Measurements from ENCODE around the gene ACSL3. TPM values are rescaled to one million over a fixed set of nuclear protein-coding genes. Genes with fewer than 3 reads are reported as not detected.
A peak's percentile ranks its signal among the peaks of the same experiment; 100 is the strongest.

The ACSL3 gene
- polyA plus RNA-seq, 4 donors = 53.5 to 83.9 (median 73.4) TPM

GRCh38 chr2:222878877-222879603 is 18.2 kb downstream of the ACSL3 start:
- no peak for DNase-seq (ENCODE audit: low read depth in 4 of 4, low spot score in 2 of 4)

GRCh38 chr2:222879604-222879933 is 18.7 kb downstream of the ACSL3 start:
- DNase-seq (ENCODE audit: low read depth in 4 of 4, low spot score in 2 of 4) = no peak

DNA sequence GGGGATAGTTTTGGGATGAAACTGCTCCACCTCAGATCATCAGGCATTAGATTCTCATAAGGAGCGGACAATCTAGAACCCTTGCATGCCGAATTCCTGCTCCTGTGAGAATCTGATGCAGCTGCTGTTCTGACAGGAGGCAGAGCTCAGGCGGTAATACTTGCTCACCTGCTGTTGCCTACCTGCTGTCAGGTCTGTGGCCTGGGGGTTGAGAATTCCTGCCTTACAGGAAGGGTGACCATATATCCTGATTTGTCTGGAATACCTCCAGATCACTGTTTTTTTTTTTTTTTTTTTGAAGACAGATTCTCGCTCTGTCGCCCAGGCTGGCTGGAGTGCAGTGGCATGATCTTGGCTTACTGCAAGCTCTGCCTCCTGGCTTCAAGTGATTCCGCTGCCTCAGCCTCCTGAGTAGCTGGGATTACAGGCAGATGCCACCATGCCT is 21.7 kb downstream of the ACSL3 start:
- DNase-seq (ENCODE audit: low read depth in 4 of 4, low spot score in 2 of 4) = no peak

- no peak for DNase-seq (ENCODE audit: low read depth in 4 of 4, low spot score in 2 of 4)
These were observed 22.6 kb downstream of the ACSL3 start for GRCh38 chr2:222883420-222883819.

DNA sequence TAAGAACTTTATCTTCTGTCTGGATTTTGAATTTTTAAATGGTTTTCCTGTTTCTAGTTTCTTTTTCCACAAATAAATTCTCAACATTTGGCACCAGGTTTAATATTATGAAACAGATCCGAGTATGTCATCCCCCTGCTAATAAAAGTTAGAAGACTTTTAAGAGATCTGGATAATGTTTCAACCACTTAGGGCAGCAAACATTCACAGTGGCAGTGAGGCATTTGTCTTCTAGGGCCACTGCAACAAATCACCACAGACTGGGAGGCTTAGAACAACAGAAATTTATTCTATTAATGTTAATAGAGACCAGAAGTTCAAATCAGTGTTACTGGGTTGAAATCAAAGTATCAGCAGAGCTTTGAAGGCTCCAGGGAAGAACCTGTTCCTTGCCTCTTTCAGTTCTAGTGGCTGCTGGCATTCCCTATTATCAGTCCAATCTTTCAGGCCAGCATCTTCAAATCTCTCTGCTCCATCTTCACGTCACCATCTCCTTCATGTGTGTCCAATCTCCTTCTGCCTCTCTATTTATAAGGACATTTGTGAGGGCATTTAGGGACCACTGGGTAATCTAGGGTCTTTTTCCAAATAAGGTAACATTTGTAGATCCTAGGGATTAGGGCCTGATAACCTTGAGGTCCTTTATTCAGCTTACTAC is 23.4 kb downstream of the ACSL3 start:
- peak in 1 of 4 donors; percentile 26 for DNase-seq (ENCODE audit: low read depth in 4 of 4, low spot score in 2 of 4)

GRCh38 chr2:222884805-222885424 is 24.1 kb downstream of the ACSL3 start:
- DNase-seq (ENCODE audit: low read depth in 4 of 4, low spot score in 2 of 4) = no peak

DNA sequence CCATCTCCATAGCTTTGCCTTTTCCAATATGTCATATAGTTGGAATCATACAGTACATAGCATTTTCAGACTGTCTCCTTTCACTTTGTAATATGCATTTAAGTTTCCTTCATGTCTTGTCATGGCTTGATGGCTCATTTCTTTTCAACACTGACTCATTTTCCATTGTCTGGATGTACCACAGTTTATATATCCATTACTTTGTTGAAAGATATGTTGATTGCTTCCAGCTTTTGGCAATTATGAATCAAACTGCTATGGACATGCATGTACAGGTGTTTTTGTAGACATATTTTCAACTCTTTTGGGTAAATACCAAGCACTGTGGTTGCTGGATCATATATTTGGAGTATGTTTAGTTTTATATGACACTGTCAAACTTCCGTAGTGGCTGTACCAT is 26.3 kb downstream of the ACSL3 start:
- no peak for DNase-seq (ENCODE audit: low read depth in 4 of 4, low spot score in 2 of 4)

DNA sequence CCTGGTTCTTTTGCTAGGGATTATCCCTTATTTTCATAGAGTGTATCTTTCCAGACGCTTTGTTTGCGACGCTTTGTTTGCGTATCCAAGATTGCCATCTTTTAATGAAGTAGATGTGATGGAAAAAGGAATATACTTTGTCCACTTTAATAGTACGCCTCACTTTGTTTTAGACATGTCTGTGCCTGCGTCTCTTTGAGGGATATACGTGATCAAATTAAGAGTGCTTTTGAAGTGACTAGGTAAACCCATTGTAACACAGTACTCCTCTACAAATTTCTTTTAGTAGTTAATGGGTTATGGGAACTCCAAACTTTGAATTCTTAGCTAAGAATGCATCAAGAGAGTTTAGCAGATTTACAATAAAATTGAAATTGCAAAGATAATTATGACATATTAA is 27.9 kb downstream of the ACSL3 start:
- no peak for DNase-seq (ENCODE audit: low read depth in 4 of 4, low spot score in 2 of 4)

GRCh38 chr2:222891890-222892289 is 31.1 kb downstream of the ACSL3 start:
- DNase-seq (ENCODE audit: low read depth in 4 of 4, low spot score in 2 of 4) = no peak

DNA sequence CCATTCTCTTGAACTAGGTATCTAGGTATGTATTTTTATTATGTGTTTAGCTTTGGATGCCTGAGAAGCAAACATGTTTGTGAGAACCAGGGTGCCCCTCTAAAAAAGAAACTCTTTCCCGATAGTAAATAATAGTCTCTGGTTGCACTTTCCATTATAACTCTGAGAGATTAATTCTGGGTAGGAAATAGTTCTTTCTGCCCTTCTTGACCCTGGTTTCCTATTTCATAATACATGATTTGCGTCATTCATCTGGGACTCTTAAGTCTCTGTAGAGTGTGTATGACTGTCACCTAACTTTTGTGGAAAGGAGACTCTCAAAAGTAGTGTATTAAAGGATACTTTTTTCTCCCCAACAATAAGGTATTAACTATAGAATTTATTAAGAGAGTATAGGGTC is 31.5 kb downstream of the ACSL3 start:
- DNase-seq (ENCODE audit: low read depth in 4 of 4, low spot score in 2 of 4) = no peak

- no peak for DNase-seq (ENCODE audit: low read depth in 4 of 4, low spot score in 2 of 4)
These were observed 31.9 kb downstream of the ACSL3 start for GRCh38 chr2:222892761-222893160.

DNA sequence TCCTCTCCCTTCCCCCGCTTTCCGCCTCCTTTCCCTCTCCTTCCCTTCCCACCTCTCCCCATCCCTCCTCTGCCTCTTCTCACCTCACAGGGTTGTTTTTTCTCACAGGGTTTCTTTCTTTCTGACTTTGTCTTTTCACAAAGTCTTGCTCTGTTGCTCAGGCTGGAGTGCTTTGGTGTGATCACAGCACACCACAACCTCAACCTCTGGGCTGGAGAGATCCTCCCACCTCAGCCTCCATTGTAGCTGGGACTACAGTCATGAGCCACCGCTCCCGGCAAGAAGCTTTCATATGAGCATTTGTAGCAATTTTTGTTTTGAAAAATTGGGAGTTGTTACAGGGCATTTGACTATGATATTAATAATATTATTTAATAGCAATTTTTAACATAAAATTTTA is 32.9 kb downstream of the ACSL3 start:
- no peak for DNase-seq (ENCODE audit: low read depth in 4 of 4, low spot score in 2 of 4)

- no peak for DNase-seq (ENCODE audit: low read depth in 4 of 4, low spot score in 2 of 4)
These were observed 34.3 kb downstream of the ACSL3 start for GRCh38 chr2:222895144-222895543.

- DNase-seq (ENCODE audit: low read depth in 4 of 4, low spot score in 2 of 4) = no peak
These were observed 37.1 kb downstream of the ACSL3 start for GRCh38 chr2:222897898-222898297.

DNA sequence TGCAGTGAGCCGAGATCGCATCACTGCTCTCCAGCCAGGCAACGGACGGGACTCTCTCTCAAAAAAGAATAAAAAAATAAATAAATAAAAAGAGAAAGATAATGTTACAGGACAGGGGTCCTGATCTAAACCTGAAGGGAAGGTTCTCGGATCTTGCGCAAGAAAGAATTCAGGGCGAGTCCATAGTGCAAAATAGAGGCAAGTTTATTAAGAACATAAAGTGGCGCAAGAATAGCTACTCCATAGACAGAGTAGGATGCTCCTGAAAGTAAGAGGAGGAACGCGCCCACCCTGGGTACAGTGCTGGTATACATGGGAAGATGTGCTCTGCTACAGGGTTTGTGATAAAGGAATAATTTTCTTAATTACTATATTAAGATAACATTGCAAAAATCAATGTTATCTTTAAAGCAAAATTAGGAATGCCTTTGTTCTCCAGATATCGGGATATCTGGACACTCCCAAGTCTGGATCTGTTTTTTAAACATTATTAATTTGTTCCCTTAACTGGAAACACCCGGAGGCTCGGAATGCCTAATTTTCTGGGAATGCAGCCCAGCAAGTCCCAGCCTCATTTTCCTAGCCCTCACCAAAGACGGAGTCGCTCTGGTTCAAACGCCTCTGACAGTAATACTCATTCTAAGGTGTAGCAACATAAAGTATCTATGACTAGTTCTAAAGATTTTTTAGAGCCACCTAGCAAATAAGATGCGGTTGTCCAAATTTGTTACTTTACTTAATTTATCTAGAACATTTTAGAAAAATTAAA is 38.8 kb downstream of the ACSL3 start:
- no peak for DNase-seq (ENCODE audit: low read depth in 4 of 4, low spot score in 2 of 4)

GRCh38 chr2:222900354-222900753 is 39.5 kb downstream of the ACSL3 start:
- no peak for DNase-seq (ENCODE audit: low read depth in 4 of 4, low spot score in 2 of 4)

DNA sequence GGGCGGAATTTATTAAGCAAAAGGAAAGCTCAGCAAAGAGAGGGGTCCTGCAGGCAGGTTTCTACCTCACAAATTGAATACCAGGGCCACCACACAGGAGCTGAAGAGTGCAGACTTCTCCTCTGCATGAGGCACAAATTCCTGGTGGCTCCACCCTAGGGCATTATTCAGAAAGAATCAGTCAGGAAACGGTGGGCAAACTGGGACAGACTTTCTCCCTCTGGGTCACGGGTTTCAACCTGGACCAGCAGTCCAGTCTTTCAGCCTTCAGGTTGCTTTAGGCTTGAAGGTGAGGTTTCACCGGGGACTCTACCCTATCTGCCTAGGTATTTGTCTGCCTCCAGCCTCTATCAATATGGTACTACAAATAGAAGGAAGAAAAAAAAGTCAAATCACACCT is 41.8 kb downstream of the ACSL3 start:
- no peak for DNase-seq (ENCODE audit: low read depth in 4 of 4, low spot score in 2 of 4)

GRCh38 chr2:222903234-222904220 is 42.7 kb downstream of the ACSL3 start:
- no peak for DNase-seq (ENCODE audit: low read depth in 4 of 4, low spot score in 2 of 4)

DNA sequence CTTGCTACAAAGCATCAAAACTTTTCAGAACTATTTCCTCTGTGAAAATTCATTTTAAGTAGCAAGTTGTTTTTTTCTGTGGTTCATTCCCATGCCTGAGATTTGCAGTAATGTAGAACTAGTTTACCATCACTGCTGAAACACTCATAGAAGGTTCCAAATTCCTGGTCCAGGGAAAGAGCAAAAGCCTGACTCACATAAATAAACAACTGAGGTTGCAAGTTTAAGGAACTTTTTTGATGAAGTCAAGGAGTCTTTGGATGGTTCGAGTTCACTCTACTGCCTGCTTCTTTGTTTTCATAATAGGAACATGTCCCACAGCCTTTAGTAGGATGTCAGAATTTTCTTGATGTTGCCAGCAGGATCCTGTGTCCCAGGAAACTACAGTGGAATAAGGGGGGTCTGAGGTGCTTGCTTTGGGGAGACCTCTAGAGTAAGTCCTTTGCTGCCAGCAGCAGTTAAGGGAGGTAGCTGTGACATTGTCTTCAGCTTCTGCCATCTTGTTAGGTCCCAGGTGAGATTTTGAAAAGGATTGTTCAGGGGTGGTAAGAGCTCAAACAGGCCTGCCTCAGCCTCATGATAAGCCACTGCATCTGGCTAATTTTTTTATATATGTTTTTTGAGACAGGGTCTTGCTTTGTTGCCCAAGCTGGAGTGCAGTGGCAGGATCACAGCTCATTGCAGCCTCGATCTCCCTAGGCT is 43.9 kb downstream of the ACSL3 start:
- no peak for DNase-seq (ENCODE audit: low read depth in 4 of 4, low spot score in 2 of 4)
